Ramos (cell line): ENCODE results near the gene ZNF891.

ENCODE experiments used
- in situ Hi-C: fragments of 300-500 bp; cut with MboI; formaldehyde crosslinking; loops from one replicate; pipeline ENCODE4 v1.14.3; 2022; ENCODE audit warnings: low sequenced_read_pairs; ENCODE audit not compliant: unreplicated experiment

The ZNF891 gene

DNA sequence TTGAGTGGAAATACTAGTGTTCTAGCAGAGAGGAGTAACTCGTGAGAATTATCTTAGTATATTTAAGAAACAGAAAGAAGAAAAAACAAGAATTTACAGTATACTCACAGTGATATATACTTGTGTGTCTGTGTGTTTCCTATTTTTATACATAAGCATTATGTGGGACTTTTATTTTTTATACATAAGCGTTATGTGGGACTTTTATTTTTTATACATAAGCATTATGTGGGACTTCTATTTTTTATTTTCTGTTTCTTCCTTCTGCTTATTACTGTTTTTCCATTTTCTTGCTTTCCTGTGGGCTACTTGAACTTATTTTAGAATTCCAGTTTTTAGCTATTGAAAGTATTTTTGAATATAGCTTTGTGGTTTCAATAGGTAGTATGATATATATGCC, 56.2 kb downstream of the ZNF891 start:
- in situ Hi-C loops: no loop called here

DNA sequence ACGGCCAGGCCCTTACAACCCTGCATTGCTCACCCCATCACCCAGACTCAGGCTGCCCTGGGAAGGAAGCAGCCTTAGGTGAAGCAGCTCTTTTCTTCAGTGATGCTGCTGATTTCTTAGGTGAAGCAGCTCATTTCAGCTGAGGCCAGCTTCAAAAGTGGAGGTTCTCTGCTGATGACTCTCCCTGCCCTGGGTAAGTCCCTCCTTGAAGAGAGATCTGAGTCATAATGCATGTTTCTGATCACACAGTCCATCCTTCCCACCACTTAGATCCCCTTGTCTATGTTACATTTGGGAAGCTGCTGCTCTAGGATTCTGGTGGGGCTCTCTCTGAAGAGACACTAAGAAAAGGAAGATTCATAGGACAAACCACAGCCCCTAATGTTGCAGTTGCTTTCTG, 66.5 kb downstream of the ZNF891 start:
- in situ Hi-C loops: no loop called here

GRCh38 chr12:133061954-133062353, 68.1 kb downstream of the ZNF891 start:
- in situ Hi-C loops: no loop called here

GRCh38 chr12:133058203-133059113, 71.6 kb downstream of the ZNF891 start:
- in situ Hi-C loops: no loop called here

GRCh38 chr12:133057446-133057845, 72.6 kb downstream of the ZNF891 start:
- in situ Hi-C loops: no loop called here
